Jurkat, Clone E6-1 (cell line): ENCODE results near the gene PAGE2. TPM values are rescaled to one million over a fixed set of nuclear protein-coding genes. Genes with fewer than 3 reads are reported as not detected.
"Not testable (repeated sequence)": the region's sequence is repeated elsewhere in the genome, so short reads cannot be mapped to it uniquely, and the experiment has no call there.

Source experiments
- DNase-seq: peaks from one replicate; pipeline ENCODE4 v3.0.0-alpha.2; 2011; ENCODE audit warnings: low read depth, low spot score
- H3K4me3 ChIP-seq: 2 replicates; pipeline ENCODE4 v1.5.1; 2011; ENCODE audit warnings: mild to moderate bottlenecking, low read length, control low read depth, moderate library complexity
- polyA plus RNA-seq: library from polyadenylated mRNA; unstranded; fragments of >200 nt; gene quantifications from one replicate; pipeline ENCODE4 v1.2.1, GENCODE V29; 2012; ENCODE audit warnings: missing spikeins; ENCODE audit not compliant: insufficient read length, insufficient read depth

PAGE2 gene
- polyA plus RNA-seq, result not detected

GRCh38 chrX:55088795-55089489, at the start of gene PAGE2:
Gene PAGE2, plus strand, starts transcription at chrX:55089018. Its CDS starts 1,003 bp downstream, at chrX:55090021.
- H3K4me3 ChIP-seq, result no peak within 1 kb of the TSS
- DNase-seq, result no peak

- H3K4me3 ChIP-seq, result no peak overlapping the region
- no peak for DNase-seq
Observed at GRCh38 chrX:55039471-55039870, 49.3 kb upstream of the PAGE2 start.

- no peak for DNase-seq
- no peak overlapping the region for H3K4me3 ChIP-seq
Observed at GRCh38 chrX:55041514-55041913, 47.3 kb upstream of the PAGE2 start.

- DNase-seq, result not testable (repeated sequence)
Observed at GRCh38 chrX:55050599-55050998, 38.2 kb upstream of the PAGE2 start.

GRCh38 chrX:55056820-55057674, 31.8 kb upstream of the PAGE2 start:
- no peak overlapping the region for H3K4me3 ChIP-seq

More at GRCh38 chrX:55050599-55050998, 38.2 kb upstream of the PAGE2 start:
- H3K4me3 ChIP-seq, result not testable (repeated sequence)

GRCh38 chrX:55057675-55058249, 31.1 kb upstream of the PAGE2 start:
- DNase-seq, result peak; percentile 15
- no peak overlapping the region for H3K4me3 ChIP-seq

More at GRCh38 chrX:55056820-55057674, 31.8 kb upstream of the PAGE2 start:
- peak; percentile 16 for DNase-seq

- not testable (repeated sequence) for DNase-seq, H3K4me3 ChIP-seq
Observed at GRCh38 chrX:55067180-55067579, 21.6 kb upstream of the PAGE2 start.

- no peak overlapping the region for H3K4me3 ChIP-seq
- DNase-seq, result no peak
Observed at GRCh38 chrX:55072286-55072685, 16.5 kb upstream of the PAGE2 start.

GRCh38 chrX:55074851-55075467, 13.9 kb upstream of the PAGE2 start, which contains the start of gene PAGE2B:
Gene PAGE2B, plus strand, starts transcription at chrX:55075030. Its CDS starts 1,012 bp downstream, at chrX:55076042.
- DNase-seq, result no peak
- no peak within 1 kb of the TSS for H3K4me3 ChIP-seq

- H3K4me3 ChIP-seq, result no peak overlapping the region
- DNase-seq, result no peak
Observed at GRCh38 chrX:55098691-55099090, 9.9 kb downstream of the PAGE2 start.

GRCh38 chrX:55099162-55099561, 10.3 kb downstream of the PAGE2 start:
- no peak for DNase-seq
- H3K4me3 ChIP-seq, result no peak overlapping the region

- no peak overlapping the region for H3K4me3 ChIP-seq
Observed at GRCh38 chrX:55102754-55103153, 13.9 kb downstream of the PAGE2 start.

GRCh38 chrX:55107262-55107661, 18.4 kb downstream of the PAGE2 start:
- no peak overlapping the region for H3K4me3 ChIP-seq
- no peak for DNase-seq

More at GRCh38 chrX:55102754-55103153, 13.9 kb downstream of the PAGE2 start:
- DNase-seq, result no peak

GRCh38 chrX:55107911-55108310, 19.1 kb downstream of the PAGE2 start:
- DNase-seq, result no peak

GRCh38 chrX:55109306-55109705, 20.5 kb downstream of the PAGE2 start:
- no peak for DNase-seq

More at GRCh38 chrX:55107911-55108310, 19.1 kb downstream of the PAGE2 start:
- H3K4me3 ChIP-seq, result no peak overlapping the region

GRCh38 chrX:55111578-55112254, 22.9 kb downstream of the PAGE2 start:
- DNase-seq, result no peak

More at GRCh38 chrX:55109306-55109705, 20.5 kb downstream of the PAGE2 start:
- no peak overlapping the region for H3K4me3 ChIP-seq

GRCh38 chrX:55116589-55116988, 27.8 kb downstream of the PAGE2 start:
- not testable (repeated sequence) for H3K4me3 ChIP-seq, DNase-seq

More at GRCh38 chrX:55111578-55112254, 22.9 kb downstream of the PAGE2 start:
- no peak overlapping the region for H3K4me3 ChIP-seq

- DNase-seq, result peak; percentile 15
- no peak overlapping the region for H3K4me3 ChIP-seq
Observed at GRCh38 chrX:55118574-55118973, 29.8 kb downstream of the PAGE2 start.
